Esophagus muscularis mucosa (tissue), 4 donors: Measurements from ENCODE around the gene HIVEP1.

ENCODE experiments used
- EP300 ChIP-seq: sonication (generic); formaldehyde crosslinking; IDR thresholded peaks from one replicate; pipeline ENCODE4 v1.6.1; 2017; ENCODE audit warnings: antibody characterized with exemption
- POLR2A ChIP-seq: fragments of 450-650 bp; IDR thresholded peaks from one replicate; pipeline ENCODE4 v1.6.1; 2017; ENCODE audit warnings: antibody characterized with exemption, moderate library complexity, mild to moderate bottlenecking, low read depth
- POLR2AphosphoS5 ChIP-seq, 2 donors: sonication (generic); formaldehyde crosslinking; IDR thresholded peaks; one replicate each; pipeline ENCODE4 v1.6.1; 2017; ENCODE audit warnings: antibody characterized with exemption in 2 of 2
- TF ChIP-seq, protein P1 (sequence below), 3 experiments: fragments of 200-600 bp in 2 of 3; fragments of 450-650 bp in 1 of 3; sonication (generic) in 2 of 3; IDR thresholded peaks; one replicate each; pipeline ENCODE4 v1.5.1; 2017 to 2019; ENCODE audit warnings: antibody characterized with exemption in 3 of 3, mild to moderate bottlenecking in 2 of 3, moderate library complexity in 1 of 3

DNA sequence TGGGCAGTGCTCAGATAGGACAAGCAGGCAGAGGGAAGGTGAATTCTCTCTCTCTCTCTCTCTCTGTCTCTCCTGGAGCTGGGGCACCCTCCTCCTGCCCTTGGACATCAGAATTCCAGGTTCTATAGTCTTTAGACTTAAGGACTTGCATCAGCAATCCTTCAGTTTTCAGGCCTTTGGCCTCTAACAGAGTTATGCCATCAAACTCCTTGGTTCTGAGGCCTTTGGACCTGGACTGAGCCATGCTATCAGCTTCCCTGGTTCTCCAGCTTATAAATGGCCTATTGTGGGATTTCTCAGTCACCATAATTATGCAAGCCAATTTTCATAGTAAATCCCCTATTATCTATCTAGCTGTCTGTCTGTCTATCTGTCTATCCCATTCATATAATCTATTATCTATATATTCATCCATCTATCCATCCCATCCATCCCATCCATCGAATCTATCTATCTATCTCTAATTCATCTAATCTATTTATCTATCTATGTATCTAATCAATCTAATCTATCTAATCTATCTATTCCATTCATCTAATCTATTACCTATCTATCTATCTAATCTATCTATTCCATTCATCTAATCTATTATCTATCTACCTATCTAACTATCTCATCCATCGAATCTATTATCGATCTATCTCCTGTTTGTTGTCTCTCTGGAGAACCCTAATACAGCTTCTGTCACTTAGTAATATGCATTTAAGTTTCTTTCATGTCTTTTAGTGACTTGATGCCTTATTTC is 48.2 kb upstream of the HIVEP1 start:
- TF ChIP-seq POLR2AphosphoS5 (IDR thresholded peaks at IDR 0.05) (no peak), POLR2A (no peak), EP300 (no peak)
- TF ChIP-seq, protein P1, sequence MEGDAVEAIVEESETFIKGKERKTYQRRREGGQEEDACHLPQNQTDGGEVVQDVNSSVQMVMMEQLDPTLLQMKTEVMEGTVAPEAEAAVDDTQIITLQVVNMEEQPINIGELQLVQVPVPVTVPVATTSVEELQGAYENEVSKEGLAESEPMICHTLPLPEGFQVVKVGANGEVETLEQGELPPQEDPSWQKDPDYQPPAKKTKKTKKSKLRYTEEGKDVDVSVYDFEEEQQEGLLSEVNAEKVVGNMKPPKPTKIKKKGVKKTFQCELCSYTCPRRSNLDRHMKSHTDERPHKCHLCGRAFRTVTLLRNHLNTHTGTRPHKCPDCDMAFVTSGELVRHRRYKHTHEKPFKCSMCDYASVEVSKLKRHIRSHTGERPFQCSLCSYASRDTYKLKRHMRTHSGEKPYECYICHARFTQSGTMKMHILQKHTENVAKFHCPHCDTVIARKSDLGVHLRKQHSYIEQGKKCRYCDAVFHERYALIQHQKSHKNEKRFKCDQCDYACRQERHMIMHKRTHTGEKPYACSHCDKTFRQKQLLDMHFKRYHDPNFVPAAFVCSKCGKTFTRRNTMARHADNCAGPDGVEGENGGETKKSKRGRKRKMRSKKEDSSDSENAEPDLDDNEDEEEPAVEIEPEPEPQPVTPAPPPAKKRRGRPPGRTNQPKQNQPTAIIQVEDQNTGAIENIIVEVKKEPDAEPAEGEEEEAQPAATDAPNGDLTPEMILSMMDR (IDR thresholded peaks at IDR 0.05): no peak
